GM21529 (cell line): ENCODE measurements around the gene MANEAL.
"Not testable (repeated sequence)": the region's sequence is repeated elsewhere in the genome, so short reads cannot be mapped to it uniquely, and the experiment has no call there.

Experiments used
- ATAC-seq: cut with Tn5 transposase; IDR thresholded peaks from one replicate; pipeline ENCODE4 v1.9.1; 2021; ENCODE audit not compliant: unreplicated experiment

Gene MANEAL

GRCh38 chr1:37793773-37794371 lies at the start of gene MANEAL:
TSS of gene MANEAL (plus strand) at chr1:37793847. CDS start at chr1:37794183, 336 bp downstream.
- peak; percentile 51 for ATAC-seq

- ATAC-seq: no peak
Observed at GRCh38 chr1:37746806-37747205, 46.8 kb upstream of the MANEAL start.

GRCh38 chr1:37748565-37748964 lies 45.1 kb upstream of the MANEAL start:
- ATAC-seq: no peak

GRCh38 chr1:37752213-37752582 lies 41.4 kb upstream of the MANEAL start:
- ATAC-seq: no peak

- ATAC-seq: no peak
Observed at GRCh38 chr1:37752583-37753471, 40.8 kb upstream of the MANEAL start.

- ATAC-seq: no peak
Observed at GRCh38 chr1:37753473-37754321, 40.0 kb upstream of the MANEAL start.

GRCh38 chr1:37755290-37755689 lies 38.4 kb upstream of the MANEAL start:
- no peak for ATAC-seq

- no peak for ATAC-seq
Observed at GRCh38 chr1:37755951-37756560, 37.6 kb upstream of the MANEAL start.

- no peak for ATAC-seq
Observed at GRCh38 chr1:37759451-37759850, 34.2 kb upstream of the MANEAL start.

- no peak for ATAC-seq
Observed at GRCh38 chr1:37761416-37762095, 32.1 kb upstream of the MANEAL start.

GRCh38 chr1:37762516-37762915 lies 31.1 kb upstream of the MANEAL start:
- no peak for ATAC-seq

GRCh38 chr1:37763791-37764413 lies 29.7 kb upstream of the MANEAL start:
- ATAC-seq: no peak

GRCh38 chr1:37764414-37764825 lies 29.2 kb upstream of the MANEAL start:
- ATAC-seq: no peak

- ATAC-seq: no peak
Observed at GRCh38 chr1:37764888-37765441, 28.7 kb upstream of the MANEAL start, which contains the start of gene EPHA10. TSS of gene EPHA10 (minus strand) at chr1:37765120. CDS start at chr1:37765066, 54 bp downstream.

- ATAC-seq: no peak
Observed at GRCh38 chr1:37765916-37766664, 27.6 kb upstream of the MANEAL start.

GRCh38 chr1:37767488-37767887 lies 26.2 kb upstream of the MANEAL start:
- no peak for ATAC-seq

GRCh38 chr1:37771440-37771839 lies 22.2 kb upstream of the MANEAL start:
- ATAC-seq: not testable (repeated sequence)

GRCh38 chr1:37776946-37777516 lies 16.6 kb upstream of the MANEAL start:
- ATAC-seq: no peak

- no peak for ATAC-seq
Observed at GRCh38 chr1:37778654-37779053, 15.0 kb upstream of the MANEAL start.
